Esophagus squamous epithelium (tissue), 5 donors: Measurements from ENCODE around the gene ENPP3. TPM values are rescaled to one million over a fixed set of nuclear protein-coding genes. Genes with fewer than 3 reads are reported as not detected.

Experiments
- DNase-seq: peaks from one replicate; lab custom pipeline; 2025; lab: John Stamatoyannopoulos, UW
- H3K27ac ChIP-seq, 4 donors: fragments of 200-600 bp; sonication (generic); one replicate each; pipeline ENCODE4 v1.5.1; 2016 to 2019; ENCODE audit warnings: mild to moderate bottlenecking in 1 of 4
- H3K27me3 ChIP-seq, 4 donors: fragments of 200-600 bp; sonication (generic); 1 replicate in 3 of 4; 2 replicates in 1 of 4; pipeline versions ENCODE4 v1.5.1 to v1.6.0; 2017 to 2021; ENCODE audit warnings: antibody characterized with exemption in 1 of 4
- H3K36me3 ChIP-seq, 3 donors: fragments of 200-600 bp; sonication (generic); one replicate each; pipeline ENCODE4 v1.5.1; 2016 to 2019
- H3K4me1 ChIP-seq, 3 donors: fragments of 200-600 bp; sonication (generic); one replicate each; pipeline ENCODE4 v1.5.1; 2017 to 2019
- H3K4me3 ChIP-seq, 4 donors: fragments of 200-600 bp; sonication (generic); 1 replicate in 3 of 4; 2 replicates in 1 of 4; pipeline ENCODE4 v1.5.1; 2016 to 2019; ENCODE audit warnings: mild to moderate bottlenecking in 2 of 4, moderate library complexity in 1 of 4
- H3K9me3 ChIP-seq, 3 donors: fragments of 200-600 bp; sonication (generic); one replicate each; pipeline ENCODE4 v1.5.1; 2016 to 2019
- CTCF ChIP-seq, 6 experiments: fragments of 450-650 bp in 4 of 6; fragments of 200-600 bp in 2 of 6; sonication (generic) in 2 of 6; IDR thresholded peaks; one replicate each; pipeline ENCODE4 v1.5.1; 2016 to 2019; ENCODE audit warnings: antibody characterized with exemption in 6 of 6, mild to moderate bottlenecking in 4 of 6, moderate library complexity in 4 of 6
- POLR2A ChIP-seq, 4 donors: fragments of 450-650 bp; IDR thresholded peaks; one replicate each; pipeline ENCODE4 v1.6.1; 2017; ENCODE audit warnings: antibody characterized with exemption in 4 of 4, mild to moderate bottlenecking in 4 of 4, moderate library complexity in 3 of 4
- WGBS, 2 donors: methylation state at CpG; one replicate each; pipeline ENCODE4 v1.1.5; 2018; 5-methylcytosine and 5-hydroxymethylcytosine counted together
- intact Hi-C: fragments of 100-400 bp; cut with DNase I; formaldehyde crosslinking; loops from one replicate; pipeline ENCODE4 v1.15.0; 2022
- total RNA-seq, 4 donors: library from RNA; depleted of rRNA; stranded (reverse); fragments of >200 nt; gene quantifications; one replicate each; pipeline ENCODE4 v1.1.0, GENCODE V29; 2016
- donor health status: DM: yes; HTN: yes; CAD: no.

Gene ENPP3
- total RNA-seq, 4 donors from 2014 or later = 0.06 to 2.3 (median 0.17) TPM

GRCh38 chr6:131775886-131776285 lies 138.8 kb downstream of the ENPP3 start:
- H3K9me3 ChIP-seq = no peaks in the 10 kb centered on the region
- TF ChIP-seq CTCF (IDR thresholded peaks at IDR 0.05) = no peak
- TF ChIP-seq POLR2A (IDR thresholded peaks at IDR 0.05) = no peak
- peaks cover 0 to 7% (median 0%) of the 10 kb centered on the region in 3 donors for H3K4me1 ChIP-seq
- 85 to 97% methylated on average over 3 of the region's 3 CpGs for WGBS, 2 donors
- H3K27me3 ChIP-seq = peaks cover 0 to 5% (median 0%) of the 10 kb centered on the region in 4 donors
- no peak for DNase-seq
- H3K4me3 ChIP-seq = no peak overlapping the region
- intact Hi-C loops = no loop called here
- no peaks in the 10 kb centered on the region for H3K36me3 ChIP-seq
- H3K27ac ChIP-seq = no peak overlapping the region

GRCh38 chr6:131776985-131777384 lies 139.9 kb downstream of the ENPP3 start:
- intact Hi-C loops = no loop called here
- H3K4me3 ChIP-seq = no peak overlapping the region
- H3K27me3 ChIP-seq = peaks cover 0 to 8% (median 0%) of the 10 kb centered on the region in 4 donors
- no peak overlapping the region for H3K27ac ChIP-seq
- 86 to 89% methylated on average over 2 of the region's 2 CpGs for WGBS, 2 donors
- H3K36me3 ChIP-seq = no peaks in the 10 kb centered on the region
- DNase-seq = no peak
- peaks cover 0 to 7% (median 0%) of the 10 kb centered on the region in 3 donors for H3K4me1 ChIP-seq
- no peaks in the 10 kb centered on the region for H3K9me3 ChIP-seq
- no peak for TF ChIP-seq CTCF (IDR thresholded peaks at IDR 0.05)
- no peak for TF ChIP-seq POLR2A (IDR thresholded peaks at IDR 0.05)

GRCh38 chr6:131778169-131778568 lies 141.1 kb downstream of the ENPP3 start:
- TF ChIP-seq POLR2A (IDR thresholded peaks at IDR 0.05) (no peak), CTCF (IDR thresholded peaks at IDR 0.05) (no peak)
- Histone ChIP-seq H3K36me3 (no peaks in the 10 kb centered on the region), H3K9me3 (no peaks in the 10 kb centered on the region), H3K27ac (no peak overlapping the region), H3K4me1 (peaks cover 0 to 7% (median 0%) of the 10 kb centered on the region in 3 donors), H3K27me3 (peaks cover 0 to 8% (median 0%) of the 10 kb centered on the region in 4 donors), H3K4me3 (no peak overlapping the region)
- intact Hi-C loops = no loop called here
- no peak for DNase-seq
- WGBS, 2 donors = 29 to 54% methylated on average over 1 of the region's 1 CpG

GRCh38 chr6:131779304-131779703 lies 142.2 kb downstream of the ENPP3 start:
- intact Hi-C loops = no loop called here
- H3K36me3 ChIP-seq = no peaks in the 10 kb centered on the region
- H3K27me3 ChIP-seq = peaks cover 0 to 16% (median 0%) of the 10 kb centered on the region in 4 donors
- WGBS, 2 donors = 40 to 49% methylated on average over 2 of the region's 2 CpGs
- TF ChIP-seq POLR2A (IDR thresholded peaks at IDR 0.05) (no peak), CTCF (IDR thresholded peaks at IDR 0.05) (no peak)
- no peak overlapping the region for H3K4me3 ChIP-seq
- no peak for DNase-seq
- H3K9me3 ChIP-seq = no peaks in the 10 kb centered on the region
- H3K4me1 ChIP-seq = peaks cover 0 to 7% (median 0%) of the 10 kb centered on the region in 3 donors
- H3K27ac ChIP-seq = no peak overlapping the region

- no peak overlapping the region for H3K4me3 ChIP-seq
- no peaks in the 10 kb centered on the region for H3K36me3 ChIP-seq
- H3K4me1 ChIP-seq = peaks cover 0 to 7% (median 0%) of the 10 kb centered on the region in 3 donors
- no peak overlapping the region for H3K27ac ChIP-seq
- 91 to 94% methylated on average over 10 to 11 of the region's 11 CpGs for WGBS, 2 donors
- no peaks in the 10 kb centered on the region for H3K9me3 ChIP-seq
- peaks cover 0 to 21% (median 0%) of the 10 kb centered on the region in 4 donors for H3K27me3 ChIP-seq
- DNase-seq = no peak
- intact Hi-C loops = no loop called here
- TF ChIP-seq POLR2A (IDR thresholded peaks at IDR 0.05) (no peak), CTCF (IDR thresholded peaks at IDR 0.05) (no peak)
These were observed 143.5 kb downstream of the ENPP3 start for GRCh38 chr6:131780600-131780999.
